RPMI8226 (cell line): Measurements from ENCODE around the gene STT3A.

Experiments
- DNase-seq: peaks from one replicate; pipeline ENCODE4 v3.0.0-alpha.2; 2015

Gene STT3A

GRCh38 chr11:125670172-125670571, 77.5 kb downstream of the STT3A start:
- no peak for DNase-seq

- no peak for DNase-seq
Measured at GRCh38 chr11:125671561-125671960, 78.9 kb downstream of the STT3A start.
